Caki2 (cell line): ENCODE results near the gene GARIN5B. TPM values are rescaled to one million over a fixed set of nuclear protein-coding genes. Genes with fewer than 3 reads are reported as not detected.
A peak's percentile ranks its signal among the peaks of the same experiment; 100 is the strongest.

Experiments used
- DNase-seq: peaks from one replicate; pipeline ENCODE4 v3.0.0-alpha.2; 2015; ENCODE audit warnings: low read depth
- in situ Hi-C: cut with HindIII; loops from 2 replicates; pipeline ENCODE4 v1.10.0; 2016; ENCODE audit warnings: low sequenced_read_pairs, low pct_unique_long_range_greater_than_20kb, mixed read lengths
- total RNA-seq: library from RNA; depleted of rRNA; stranded (reverse); fragments of >200 nt; shearing (Covaris generic); gene quantifications from 2 replicates; pipeline ENCODE4 v1.2.3, GENCODE V29; 2014; ENCODE audit warnings: low replicate concordance; rRNA removed

Gene GARIN5B
- total RNA-seq, 1 experiment from 2014 or later: not detected

GRCh38 chr19:55312621-55313512 lies 50.2 kb downstream of the GARIN5B start:
- no peak for DNase-seq
- in situ Hi-C loops: no loop called here

- no peak for DNase-seq
- in situ Hi-C loops: no loop called here
These were observed 51.3 kb downstream of the GARIN5B start for GRCh38 chr19:55311797-55312196.

GRCh38 chr19:55311397-55311796 lies 51.7 kb downstream of the GARIN5B start:
- no peak for DNase-seq
- in situ Hi-C loops: no loop called here

- in situ Hi-C loops: no loop called here
- DNase-seq: no peak
These were observed 52.6 kb downstream of the GARIN5B start for GRCh38 chr19:55310498-55310897.

GRCh38 chr19:55309448-55309847 lies 53.6 kb downstream of the GARIN5B start:
- no peak for DNase-seq
- in situ Hi-C loops: no loop called here

- in situ Hi-C loops: no loop called here
- DNase-seq: no peak
These were observed 54.8 kb downstream of the GARIN5B start for GRCh38 chr19:55308281-55308680.

GRCh38 chr19:55306712-55307111 lies 56.3 kb downstream of the GARIN5B start:
- DNase-seq: no peak
- in situ Hi-C loops: no loop called here

- DNase-seq: no peak
- in situ Hi-C loops: no loop called here
These were observed 57.0 kb downstream of the GARIN5B start for GRCh38 chr19:55305983-55306562.

- peak; percentile 19 for DNase-seq
- in situ Hi-C loops: no loop called here
These were observed 57.6 kb downstream of the GARIN5B start for GRCh38 chr19:55305491-55305890.

GRCh38 chr19:55304980-55305379 lies 58.1 kb downstream of the GARIN5B start:
- no peak for DNase-seq

More at GRCh38 chr19:55304980-55305379, 58.1 kb downstream of the GARIN5B start:
- in situ Hi-C loops: no loop called here

Other genes with a start within 250 kb of the GARIN5B start
- 40.3 and 63.4 TPM in 2 replicates for gene PPP1R12C, start 245.6 kb downstream of the GARIN5B start, total RNA-seq
- 325 and 411 TPM in 2 replicates for gene TNNT1, start 214.1 kb downstream of the GARIN5B start, total RNA-seq
- gene TNNI3, start 205.5 kb downstream of the GARIN5B start, total RNA-seq: not detected in 2 replicates
- gene DNAAF3, start 196.6 kb downstream of the GARIN5B start, total RNA-seq: 30.9 and 32.8 TPM in 2 replicates
- gene SYT5, start 183.0 kb downstream of the GARIN5B start, total RNA-seq: 0.07 TPM in 1 of 2 replicates, not detected in the other
- gene PTPRH, start 153.8 kb downstream of the GARIN5B start, total RNA-seq: 30.0 and 34.3 TPM in 2 replicates
- 0.47 and 3.9 TPM in 2 replicates for gene TMEM86B, start 134.5 kb downstream of the GARIN5B start, total RNA-seq
- gene PPP6R1, start 104.2 kb downstream of the GARIN5B start, total RNA-seq: 79.8 and 94.5 TPM in 2 replicates
- 128 and 145 TPM in 2 replicates for gene HSPBP1, start 83.2 kb downstream of the GARIN5B start, total RNA-seq
- gene BRSK1, start 79.3 kb downstream of the GARIN5B start, total RNA-seq: 0.41 and 0.64 TPM in 2 replicates
- 0.61 and 1.3 TPM in 2 replicates for gene TMEM150B, start 37.9 kb downstream of the GARIN5B start, total RNA-seq
- 11.8 and 18.4 TPM in 2 replicates for gene KMT5C, start 23.4 kb downstream of the GARIN5B start, total RNA-seq
- gene COX6B2, start 8.5 kb downstream of the GARIN5B start, total RNA-seq: 0.10 TPM in 1 of 2 replicates, not detected in the other
- gene IL11, start 7.2 kb upstream of the GARIN5B start, total RNA-seq: not detected in 2 replicates
- gene TMEM190, start 13.6 kb upstream of the GARIN5B start, total RNA-seq: not detected in 2 replicates
- 2.3 and 6.7 TPM in 2 replicates for gene TMEM238, start 21.0 kb upstream of the GARIN5B start, total RNA-seq
- 281 and 295 TPM in 2 replicates for gene RPL28, start 22.7 kb upstream of the GARIN5B start, total RNA-seq
- gene UBE2S, start 44.5 kb upstream of the GARIN5B start, total RNA-seq: 231 and 237 TPM in 2 replicates
- not detected in 2 replicates for gene SHISA7, start 80.0 kb upstream of the GARIN5B start, total RNA-seq
- gene ISOC2, start 98.4 kb upstream of the GARIN5B start, total RNA-seq: 231 and 265 TPM in 2 replicates
- gene C19orf85, start 101.5 kb upstream of the GARIN5B start, total RNA-seq: not detected in 2 replicates
- gene ZNF628, start 113.4 kb upstream of the GARIN5B start, total RNA-seq: 1.9 and 5.3 TPM in 2 replicates
- 94.3 and 99.9 TPM in 2 replicates for gene NAT14, start 121.9 kb upstream of the GARIN5B start, total RNA-seq
- 0.14 TPM in 1 of 2 replicates, not detected in the other for gene SSC5D, start 125.2 kb upstream of the GARIN5B start, total RNA-seq
- not detected in 2 replicates for gene SBK2, start 173.9 kb upstream of the GARIN5B start, total RNA-seq
- gene SBK3, start 182.3 kb upstream of the GARIN5B start, total RNA-seq: 1.0 and 6.3 TPM in 2 replicates
- gene ZNF579, start 217.6 kb upstream of the GARIN5B start, total RNA-seq: 2.2 and 12.9 TPM in 2 replicates
- 12.3 and 13.4 TPM in 2 replicates for gene FIZ1, start 236.3 kb upstream of the GARIN5B start, total RNA-seq
- gene ZNF524, start 237.0 kb upstream of the GARIN5B start, total RNA-seq: 15.5 and 31.0 TPM in 2 replicates
- 0.87 and 1.7 TPM in 2 replicates for gene ZNF865, start 242.4 kb upstream of the GARIN5B start, total RNA-seq